HG02798 (cell line): Measurements from ENCODE around the gene NUP35.
"Not testable (repeated sequence)": the region's sequence is repeated elsewhere in the genome, so short reads cannot be mapped to it uniquely, and the experiment has no call there.

Experiments
- ATAC-seq: cut with Tn5 transposase; IDR thresholded peaks from one replicate; pipeline ENCODE4 v1.9.1; 2021; ENCODE audit warnings: mild to moderate bottlenecking; ENCODE audit not compliant: unreplicated experiment, poor library complexity

The NUP35 gene

GRCh38 chr2:183126635-183127034 is 2.4 kb downstream of the NUP35 start:
- ATAC-seq: no peak

DNA sequence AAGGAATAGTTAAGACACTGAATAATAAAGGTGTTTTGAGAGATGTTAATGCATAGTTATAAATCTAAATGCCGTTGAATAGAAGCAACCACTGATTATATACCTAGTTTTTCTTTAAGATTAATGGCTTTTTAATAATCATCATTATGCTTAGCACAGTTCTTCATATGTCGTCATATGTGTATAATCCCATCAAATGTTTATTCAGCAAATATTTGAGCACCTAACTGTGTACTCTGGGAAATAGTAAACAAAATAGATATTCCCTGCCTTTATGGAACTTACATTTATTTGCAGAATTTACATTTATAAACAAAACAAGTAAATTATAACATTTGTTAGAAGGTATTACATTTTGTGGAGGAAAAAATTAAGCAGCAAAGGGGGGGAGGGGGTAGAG is 9.8 kb downstream of the NUP35 start:
- ATAC-seq: no peak

GRCh38 chr2:183148955-183149354 is 24.7 kb downstream of the NUP35 start:
- ATAC-seq: no peak

DNA sequence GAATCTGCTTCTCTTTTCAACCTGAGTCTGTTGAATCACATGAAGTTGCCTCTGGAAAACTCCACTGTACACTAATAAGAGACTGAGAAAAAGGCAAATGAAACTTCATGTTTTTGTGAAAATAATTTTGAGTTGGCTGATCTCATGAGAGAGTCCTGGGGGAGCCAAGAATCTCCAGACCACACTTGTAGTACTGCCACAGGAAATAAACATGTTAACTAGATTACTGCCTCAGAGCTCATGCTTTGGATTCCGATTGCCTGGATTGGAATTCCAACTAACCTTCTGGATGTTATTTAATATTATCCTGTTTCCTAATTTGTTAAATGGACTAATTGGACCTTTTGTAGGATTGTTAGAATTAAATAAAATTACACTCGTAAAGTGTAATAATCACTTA is 25.2 kb downstream of the NUP35 start:
- no peak for ATAC-seq

GRCh38 chr2:183152280-183152679 is 28.0 kb downstream of the NUP35 start:
- ATAC-seq: not testable (repeated sequence)

- ATAC-seq: no peak
Observed at GRCh38 chr2:183153967-183154366, 29.7 kb downstream of the NUP35 start.

GRCh38 chr2:183154772-183155171 is 30.5 kb downstream of the NUP35 start:
- ATAC-seq: not testable (repeated sequence)

- no peak for ATAC-seq
Observed at GRCh38 chr2:183157131-183157530, 32.9 kb downstream of the NUP35 start.

DNA sequence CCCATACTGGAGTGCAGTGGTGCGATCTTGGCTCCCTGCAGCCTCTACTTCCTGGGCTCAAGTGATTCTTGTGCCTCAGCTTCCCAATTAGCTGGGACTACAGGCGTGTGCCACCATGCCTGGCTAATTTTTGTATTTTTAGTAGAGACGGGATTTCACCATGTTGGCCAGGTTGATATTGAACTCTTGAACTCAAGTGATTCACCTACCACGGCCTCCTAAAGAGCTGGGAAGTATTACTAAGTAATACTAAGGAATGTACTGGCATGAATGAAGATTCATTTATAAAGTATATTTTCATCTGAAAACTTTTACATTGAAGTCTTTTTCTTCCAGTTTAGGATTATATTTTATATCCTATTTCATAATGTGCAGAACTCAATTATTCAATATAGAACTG is 38.1 kb downstream of the NUP35 start:
- ATAC-seq: no peak

DNA sequence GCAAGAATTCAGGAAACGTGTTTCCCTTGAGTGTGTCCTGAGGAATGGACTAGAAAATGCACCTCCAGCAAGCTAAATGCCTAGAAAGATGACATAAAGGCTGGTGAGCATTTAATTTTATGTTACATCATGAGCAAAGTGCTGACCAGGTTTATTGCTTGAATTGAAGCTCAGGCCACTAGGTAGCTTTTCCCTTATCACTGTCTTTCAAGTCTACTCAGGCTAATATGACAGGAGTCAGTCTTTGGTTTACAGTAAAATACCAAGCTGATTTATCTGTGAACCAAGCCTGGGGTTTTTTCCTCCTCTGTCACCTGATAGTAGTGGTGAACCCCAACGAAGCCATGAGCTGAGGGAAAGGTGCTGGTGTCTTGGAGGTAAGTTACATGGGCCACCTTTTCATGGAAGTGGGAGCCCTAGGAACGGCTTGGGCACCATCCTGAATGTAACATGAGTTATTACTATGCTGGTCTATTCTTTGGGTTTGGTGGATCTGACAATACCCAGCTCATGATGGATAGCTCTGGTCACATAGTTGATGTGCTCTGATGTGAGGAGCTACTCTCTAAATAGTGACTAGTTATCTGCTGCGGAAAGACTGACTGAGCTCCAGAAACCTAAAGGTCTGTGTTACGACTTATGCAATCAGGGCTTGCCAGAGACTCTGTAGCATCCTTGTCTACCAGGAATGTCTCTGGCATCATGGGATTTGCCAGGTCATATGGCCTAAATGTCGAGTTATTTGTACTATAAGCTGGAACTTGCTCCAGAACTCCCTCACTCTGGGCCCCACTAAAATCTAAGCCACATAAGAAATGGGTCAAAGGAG is 39.8 kb downstream of the NUP35 start:
- ATAC-seq: no peak

DNA sequence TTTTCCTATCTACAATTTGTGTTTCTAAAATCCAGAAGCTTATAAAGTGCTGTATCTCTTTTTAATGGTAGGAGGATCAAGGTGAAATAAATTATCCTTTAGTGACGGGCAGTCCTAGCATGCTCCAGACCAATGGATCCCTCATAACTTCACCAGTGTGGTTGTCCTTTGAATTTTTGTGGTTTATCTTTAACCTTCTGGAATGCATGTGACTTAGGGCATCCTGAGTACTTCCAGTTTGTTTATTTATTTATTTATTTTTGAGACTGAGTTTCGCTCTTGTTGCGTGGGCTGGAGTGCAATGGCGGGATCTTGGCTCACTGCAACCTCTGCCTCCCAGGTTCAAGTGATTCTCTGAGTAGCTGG is 40.4 kb downstream of the NUP35 start:
- ATAC-seq: no peak

- ATAC-seq: no peak
Observed at GRCh38 chr2:183166210-183166609, 42.0 kb downstream of the NUP35 start.

DNA sequence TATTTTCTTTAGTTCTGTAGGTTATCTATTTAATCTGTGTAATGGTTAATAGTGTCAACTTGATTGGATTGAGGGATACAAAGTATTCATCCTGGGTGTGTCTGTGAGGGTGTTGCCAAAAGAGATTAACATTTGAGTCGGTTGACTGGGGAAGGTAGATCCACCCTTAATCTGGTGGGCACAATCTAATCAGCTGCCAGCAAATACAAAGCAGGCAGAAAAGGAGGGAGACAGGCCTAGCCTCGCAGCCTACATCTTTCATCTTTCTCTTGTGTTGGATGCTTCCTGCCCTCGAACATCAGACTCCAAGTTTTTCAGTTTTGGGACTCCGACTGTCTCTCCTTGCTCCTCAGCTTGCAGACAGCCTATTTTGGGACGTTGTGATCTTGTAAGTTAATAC is 42.7 kb downstream of the NUP35 start:
- not testable (repeated sequence) for ATAC-seq

DNA sequence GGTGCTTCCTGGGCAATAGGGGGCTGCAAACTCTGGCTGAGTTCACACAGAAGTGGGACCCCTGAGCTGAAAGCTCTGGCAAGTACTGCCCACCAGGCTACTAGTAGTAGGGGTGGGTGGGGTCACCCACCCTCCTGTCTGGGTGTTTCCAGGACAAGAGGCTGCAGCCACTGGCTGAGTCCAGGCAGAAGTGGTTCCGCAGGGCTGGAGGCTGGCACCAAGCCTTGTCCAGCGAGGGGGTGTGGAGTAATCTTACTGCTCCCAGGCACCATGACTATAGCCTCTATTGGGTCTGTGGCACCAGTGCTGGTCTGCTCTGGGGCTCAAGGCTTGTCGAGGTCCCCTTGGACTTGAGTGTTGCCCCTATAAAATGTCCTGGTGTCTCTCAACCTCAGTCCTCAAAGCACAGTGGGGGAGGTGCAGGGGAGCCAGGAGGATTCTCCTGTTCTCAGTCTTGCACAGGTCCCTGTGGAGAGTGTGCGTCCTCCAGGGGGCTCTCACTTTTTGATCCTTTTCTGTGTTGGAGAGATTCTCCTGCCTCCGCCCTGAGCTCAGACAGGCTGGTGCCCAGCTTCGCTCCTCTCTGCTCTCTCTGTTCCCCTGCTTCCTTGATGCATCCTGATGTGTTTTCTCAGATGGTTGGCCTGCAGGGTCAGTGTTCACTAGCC is 48.1 kb downstream of the NUP35 start:
- no peak for ATAC-seq

DNA sequence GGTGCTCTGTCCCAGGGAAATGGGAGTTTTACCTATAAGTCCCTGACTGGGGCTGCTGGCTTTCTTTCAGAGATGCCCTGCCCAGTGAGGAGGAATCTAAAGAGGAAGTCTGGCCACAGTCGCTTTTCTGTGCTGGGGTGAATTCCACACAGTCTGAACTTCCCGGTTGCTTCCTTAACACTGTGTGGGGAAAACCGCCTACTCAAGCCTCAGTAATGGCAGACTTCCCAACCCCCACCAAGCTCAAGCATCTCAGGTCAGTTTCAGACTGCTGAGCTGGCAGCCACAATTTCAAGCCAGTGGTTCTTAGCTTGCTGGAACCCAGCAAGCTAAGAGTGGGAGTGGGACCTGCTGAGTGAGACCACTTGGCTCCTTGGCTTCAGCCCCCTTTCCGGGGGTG is 54.9 kb downstream of the NUP35 start:
- ATAC-seq: no peak

- no peak for ATAC-seq
Observed at GRCh38 chr2:183185534-183185933, 61.3 kb downstream of the NUP35 start.

DNA sequence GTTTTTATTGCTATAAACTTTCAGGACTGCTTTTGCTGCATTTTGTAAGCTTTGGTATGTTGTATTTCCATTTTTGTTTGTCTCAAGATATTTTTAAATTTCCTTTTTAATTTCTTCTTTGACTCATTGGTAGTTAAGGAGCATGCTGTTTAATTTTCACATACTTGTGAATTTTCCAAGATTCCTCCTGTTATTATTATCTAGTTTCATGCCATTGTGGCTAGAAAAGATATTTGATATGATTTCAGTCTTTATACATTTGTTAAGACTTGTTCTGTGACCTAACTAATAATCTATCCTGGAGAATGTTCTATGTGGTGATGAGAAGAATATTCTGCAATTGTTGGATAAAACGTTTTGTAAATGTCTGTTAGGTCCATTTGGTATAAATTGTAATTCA is 62.1 kb downstream of the NUP35 start:
- no peak for ATAC-seq

- ATAC-seq: no peak
Observed at GRCh38 chr2:183186766-183187165, 62.5 kb downstream of the NUP35 start.

GRCh38 chr2:183192343-183192742 is 68.1 kb downstream of the NUP35 start:
- ATAC-seq: no peak

DNA sequence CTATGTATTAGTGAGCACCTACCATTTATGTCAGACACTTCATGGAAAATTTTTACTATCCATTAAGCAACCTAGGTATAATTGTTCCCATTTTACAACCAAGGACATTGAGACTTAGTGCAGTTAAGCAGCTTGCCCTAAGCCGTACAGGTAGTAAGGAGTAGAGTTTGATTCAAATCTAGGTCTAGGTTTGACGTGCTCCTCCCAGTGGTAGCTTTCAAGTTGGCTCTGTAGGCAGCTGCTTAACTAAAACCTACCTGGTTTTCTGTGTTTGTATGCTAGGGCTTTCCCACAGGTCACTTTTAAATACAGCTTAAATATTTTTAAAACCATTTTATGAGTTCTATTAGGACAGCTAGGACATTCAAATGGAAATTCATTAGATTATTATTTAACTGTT is 69.7 kb downstream of the NUP35 start:
- ATAC-seq: peak; percentile 70

DNA sequence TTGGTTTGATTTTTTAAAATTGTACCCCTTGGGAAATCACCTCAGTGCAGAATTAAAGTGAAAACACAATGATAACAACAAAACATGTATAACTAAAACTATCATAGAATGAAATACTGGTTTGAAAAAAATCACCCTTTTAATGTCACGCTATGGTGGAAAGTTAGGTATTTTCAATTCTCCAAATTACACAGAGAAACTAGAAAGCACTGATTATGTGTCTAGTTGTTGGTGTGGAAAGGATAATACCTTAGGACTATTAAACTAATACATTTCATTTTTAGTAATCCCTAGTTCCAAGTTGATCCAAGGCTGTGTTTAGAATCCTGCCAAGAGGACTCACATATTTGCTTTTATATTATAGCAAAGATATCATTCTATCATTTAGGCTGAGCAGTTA is 71.2 kb downstream of the NUP35 start:
- ATAC-seq: no peak

- ATAC-seq: no peak
Observed at GRCh38 chr2:183195998-183196409, 71.8 kb downstream of the NUP35 start.
